Rectal smooth muscle tissue (tissue), 1 donor: ENCODE measurements around the gene ATG4B.

ENCODE experiments used
- H3K27ac ChIP-seq: one replicate; pipeline ENCODE4 v1.7.0; 2013; ENCODE audit warnings: low read depth, low read length, inconsistent platforms
- H3K27me3 ChIP-seq: one replicate; pipeline ENCODE4 v1.7.0; 2013; ENCODE audit warnings: low read length; ENCODE audit not compliant: control insufficient read depth, insufficient read depth
- H3K36me3 ChIP-seq: one replicate; pipeline ENCODE4 v1.7.0; 2013; ENCODE audit warnings: low read length; ENCODE audit not compliant: control insufficient read depth, insufficient read depth
- H3K4me1 ChIP-seq: one replicate; pipeline ENCODE4 v1.7.0; 2013; ENCODE audit warnings: low read length; ENCODE audit not compliant: control insufficient read depth, insufficient read depth
- H3K4me3 ChIP-seq: one replicate; pipeline ENCODE4 v1.7.0; 2013; ENCODE audit warnings: low read length
- H3K9ac ChIP-seq: one replicate; pipeline ENCODE4 v1.7.0; 2013; ENCODE audit warnings: low read length

Gene ATG4B

GRCh38 chr2:241678307-241678706 is 40.8 kb downstream of the ATG4B start:
- Histone ChIP-seq H3K9ac (no peak overlapping the region), H3K36me3 (peaks cover 17% of the 10 kb centered on the region), H3K4me1 (peaks cover 4% of the 10 kb centered on the region), H3K27ac (no peak overlapping the region), H3K27me3 (no peaks in the 10 kb centered on the region), H3K4me3 (no peak overlapping the region)

- Histone ChIP-seq H3K9ac (no peak overlapping the region), H3K4me1 (peaks cover 4% of the 10 kb centered on the region), H3K36me3 (peaks cover 16% of the 10 kb centered on the region), H3K27ac (no peak overlapping the region), H3K4me3 (no peak overlapping the region), H3K27me3 (no peaks in the 10 kb centered on the region)
Observed at GRCh38 chr2:241678784-241679540, 41.5 kb downstream of the ATG4B start.

GRCh38 chr2:241680044-241680443 is 42.6 kb downstream of the ATG4B start:
- H3K36me3 ChIP-seq: peaks cover 14% of the 10 kb centered on the region
- H3K27ac ChIP-seq: no peak overlapping the region

DNA sequence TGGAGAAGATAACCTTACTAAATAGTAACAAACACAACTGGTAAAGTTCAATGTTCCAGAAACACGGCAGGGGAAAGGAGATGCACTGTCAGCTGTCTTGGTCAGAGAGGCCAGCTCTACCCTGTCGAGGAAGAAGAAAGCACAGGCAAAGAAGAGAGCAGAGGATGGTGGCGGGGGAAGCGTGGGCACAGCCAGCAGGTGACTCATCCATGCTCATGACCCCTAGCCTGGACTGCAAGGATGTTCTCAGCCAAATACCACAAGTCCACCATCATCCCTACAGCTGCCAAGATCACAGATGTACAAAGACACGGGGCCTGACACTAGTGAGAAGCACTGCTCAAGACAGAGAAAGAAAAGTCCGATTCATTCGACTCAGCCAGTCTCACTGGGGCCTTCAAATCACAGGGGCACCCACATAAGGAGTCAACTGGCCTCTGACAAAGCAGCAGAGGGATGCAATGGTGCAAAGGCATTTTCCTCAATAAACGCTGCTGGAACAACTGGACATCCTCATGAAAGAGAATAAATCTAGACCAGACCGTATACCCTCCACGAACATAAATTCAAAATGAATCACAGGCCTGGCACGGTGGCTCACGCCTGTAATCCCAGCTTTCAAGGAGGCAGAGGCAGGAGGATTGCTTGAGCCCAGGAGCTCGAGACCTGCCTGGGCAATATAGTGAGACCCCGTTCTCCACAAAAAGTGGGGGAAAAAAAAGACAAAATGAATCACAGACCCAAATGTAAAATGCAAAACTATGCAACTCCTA is 43.5 kb downstream of the ATG4B start:
- Histone ChIP-seq H3K4me3 (no peak overlapping the region), H3K36me3 (peaks cover 12% of the 10 kb centered on the region), H3K4me1 (peaks cover 4% of the 10 kb centered on the region), H3K9ac (no peak overlapping the region), H3K27ac (no peak overlapping the region), H3K27me3 (no peaks in the 10 kb centered on the region)

More at GRCh38 chr2:241680044-241680443, 42.6 kb downstream of the ATG4B start:
- peaks cover 4% of the 10 kb centered on the region for H3K4me1 ChIP-seq
- no peak overlapping the region for H3K4me3 ChIP-seq
- H3K9ac ChIP-seq: no peak overlapping the region
- no peaks in the 10 kb centered on the region for H3K27me3 ChIP-seq

GRCh38 chr2:241686324-241686649 is 48.8 kb downstream of the ATG4B start:
- H3K9ac ChIP-seq: peak overlapping the region; percentile 19
- peak overlapping the region; percentile 85 for H3K4me3 ChIP-seq
- no peaks in the 10 kb centered on the region for H3K27me3 ChIP-seq
- H3K27ac ChIP-seq: no peak overlapping the region
- peaks cover 6% of the 10 kb centered on the region for H3K4me1 ChIP-seq
- peaks cover 8% of the 10 kb centered on the region for H3K36me3 ChIP-seq

DNA sequence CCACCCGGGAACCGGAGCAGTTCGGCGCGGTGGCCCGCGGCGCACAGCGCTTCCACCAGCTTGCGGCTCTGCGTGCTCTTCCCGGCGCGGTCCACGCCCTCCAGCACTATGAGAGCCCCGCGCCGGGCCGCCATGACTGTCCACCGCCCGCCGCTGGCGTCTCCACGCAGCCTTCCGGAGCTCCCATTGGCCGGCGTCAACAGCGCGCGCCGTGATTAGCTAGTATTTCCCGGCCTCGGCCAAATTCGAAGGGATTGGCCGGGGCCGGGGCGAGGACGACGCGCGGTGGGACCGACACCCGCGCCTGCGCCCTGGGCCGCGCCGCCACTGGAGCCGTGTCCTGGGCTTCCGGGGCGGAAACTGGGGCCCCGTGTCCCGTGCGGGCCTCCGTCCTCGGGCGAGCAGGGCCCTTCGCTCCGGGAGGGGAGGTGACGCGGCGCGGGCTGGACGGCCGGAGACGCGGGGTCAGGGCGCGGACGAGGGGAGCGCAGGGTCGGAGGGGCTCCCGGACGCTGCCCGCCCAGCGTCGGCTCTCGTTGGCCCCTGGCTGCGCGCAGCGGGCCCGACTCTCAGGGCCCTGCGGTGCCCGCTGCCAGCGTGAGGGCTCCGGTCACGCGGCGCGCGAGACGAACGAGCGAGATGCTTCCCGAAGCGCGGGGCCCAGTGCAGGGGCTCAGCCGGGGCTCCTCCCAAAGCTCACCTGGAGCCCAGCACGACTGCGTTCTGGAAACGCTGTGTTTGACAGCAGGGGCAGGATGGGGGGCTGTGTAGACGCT is 49.3 kb downstream of the ATG4B start, which contains the start of gene DTYMK:
Gene DTYMK, minus strand, starts transcription at position 166 of the 776 bp plus-strand sequence. Its CDS starts 32 bp downstream, at position 134.
- Histone ChIP-seq H3K4me1 (peaks cover 6% of the 10 kb centered on the region), H3K4me3 (peak within 1 kb of the TSS; percentile 98), H3K27ac (peak within 1 kb of the TSS; percentile 90), H3K27me3 (no peaks in the 10 kb centered on the region), H3K36me3 (peaks cover 8% of the 10 kb centered on the region), H3K9ac (peak within 1 kb of the TSS; percentile 54)

DNA sequence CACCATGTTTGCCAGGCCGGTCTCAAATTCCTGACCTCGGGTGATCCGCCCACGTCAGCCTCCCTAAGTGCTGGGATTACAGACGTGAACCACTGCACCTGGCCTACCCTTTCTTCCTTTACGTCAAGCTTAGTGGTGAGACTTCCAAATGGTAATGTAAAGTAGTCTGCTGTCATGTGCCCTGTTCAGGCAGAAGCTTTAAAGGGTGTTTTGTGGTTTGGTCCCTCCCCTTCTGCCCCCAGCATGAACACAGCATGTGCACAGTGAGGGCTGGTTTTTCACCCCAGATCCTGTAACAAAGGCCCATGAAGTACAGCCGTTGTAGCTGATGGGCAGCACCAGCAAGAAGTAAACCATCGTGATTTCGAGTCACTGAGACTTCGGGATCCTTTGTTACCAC is 51.8 kb downstream of the ATG4B start:
- peaks cover 9% of the 10 kb centered on the region for H3K36me3 ChIP-seq
- H3K9ac ChIP-seq: no peak overlapping the region
- H3K4me1 ChIP-seq: peaks cover 6% of the 10 kb centered on the region
- H3K27me3 ChIP-seq: no peaks in the 10 kb centered on the region
- H3K27ac ChIP-seq: no peak overlapping the region
- H3K4me3 ChIP-seq: no peak overlapping the region

DNA sequence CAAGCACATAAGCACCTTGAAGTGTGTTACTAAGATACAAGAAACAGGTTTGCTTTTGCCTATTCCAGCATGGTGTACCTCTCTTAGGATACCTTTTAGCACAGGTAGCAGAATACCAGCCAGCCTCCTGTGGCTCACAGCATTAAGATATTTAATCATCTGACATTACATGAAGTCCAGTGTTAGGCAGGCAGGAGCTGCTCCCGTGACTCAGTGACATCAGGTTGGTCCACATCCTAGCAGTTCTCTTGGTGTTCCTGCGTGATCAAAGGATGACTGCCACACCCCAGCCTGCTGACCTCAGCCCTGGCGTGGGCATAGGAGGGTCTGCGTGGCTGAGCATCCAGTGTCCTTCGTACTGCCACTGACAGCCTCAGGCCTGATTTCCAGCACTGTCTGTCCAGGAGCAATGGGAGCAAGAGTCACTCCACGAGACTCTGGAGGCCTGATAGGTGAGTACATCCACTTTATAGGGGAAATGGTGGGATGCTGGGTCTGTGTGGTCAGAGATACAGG is 52.8 kb downstream of the ATG4B start:
- peaks cover 9% of the 10 kb centered on the region for H3K36me3 ChIP-seq
- H3K27ac ChIP-seq: no peak overlapping the region
- H3K9ac ChIP-seq: no peak overlapping the region
- no peaks in the 10 kb centered on the region for H3K27me3 ChIP-seq
- peaks cover 6% of the 10 kb centered on the region for H3K4me1 ChIP-seq
- no peak overlapping the region for H3K4me3 ChIP-seq

- Histone ChIP-seq H3K36me3 (peaks cover 9% of the 10 kb centered on the region), H3K4me3 (no peak overlapping the region)
Observed at GRCh38 chr2:241692448-241692847, 55.0 kb downstream of the ATG4B start.

GRCh38 chr2:241695651-241696050 is 58.2 kb downstream of the ATG4B start:
- H3K4me1 ChIP-seq: no peaks in the 10 kb centered on the region
- no peaks in the 10 kb centered on the region for H3K27me3 ChIP-seq
- H3K9ac ChIP-seq: no peak overlapping the region
- H3K36me3 ChIP-seq: peaks cover 5% of the 10 kb centered on the region
- H3K4me3 ChIP-seq: no peak overlapping the region
- no peak overlapping the region for H3K27ac ChIP-seq

More at GRCh38 chr2:241692448-241692847, 55.0 kb downstream of the ATG4B start:
- H3K27ac ChIP-seq: no peak overlapping the region
- no peaks in the 10 kb centered on the region for H3K27me3 ChIP-seq
- peaks cover 6% of the 10 kb centered on the region for H3K4me1 ChIP-seq
- no peak overlapping the region for H3K9ac ChIP-seq

DNA sequence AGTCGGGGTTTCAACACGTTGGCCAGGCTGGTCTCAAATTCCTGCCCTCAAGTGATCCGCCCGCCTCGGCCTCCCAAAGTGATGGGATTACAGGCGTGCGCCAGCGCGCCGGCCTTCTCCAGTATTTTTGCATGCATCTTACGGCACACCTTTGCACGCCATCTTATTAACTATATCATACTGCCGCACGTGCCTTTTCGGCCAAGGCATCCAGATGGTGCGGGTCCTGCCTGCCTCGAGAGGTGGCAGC is 63.6 kb downstream of the ATG4B start:
- peaks cover 4% of the 10 kb centered on the region for H3K36me3 ChIP-seq
- H3K27me3 ChIP-seq: no peaks in the 10 kb centered on the region
- H3K9ac ChIP-seq: no peak overlapping the region
- H3K4me3 ChIP-seq: peak overlapping the region; percentile 91
- no peak overlapping the region for H3K27ac ChIP-seq
- H3K4me1 ChIP-seq: peaks cover 3% of the 10 kb centered on the region
